ENCODE measurements around the gene LMO4.

The LMO4 gene

GRCh38 chr1:87329051-87329525 is 408 bp downstream of the LMO4 start:
- peak overlapping the region; percentile 87 to 94 for H3K4me3 ChIP-seq (ENCODE audit: low read length in 2 of 2)
- no peaks in the 10 kb centered on the region for H3K9me3 ChIP-seq (ENCODE audit: control insufficient read depth in 2 of 2, low read length in 2 of 2)
- H3K4me1 ChIP-seq (ENCODE audit: control insufficient read depth, insufficient read depth, low read length), result peaks cover 9% of the 10 kb centered on the region
- peak overlapping the region; percentile 67 to 78 for H3K9ac ChIP-seq (ENCODE audit: low read length in 2 of 2)
- H3K36me3 ChIP-seq (ENCODE audit: control insufficient read depth in 2 of 2, insufficient read depth in 2 of 2, low read length in 2 of 2), result peaks cover 0 to 2% of the 10 kb centered on the region in 2 donors
- no peaks in the 10 kb centered on the region for H3K27me3 ChIP-seq (ENCODE audit: control insufficient read depth in 1 of 2, insufficient read depth in 2 of 2, low read length in 2 of 2)
- peak overlapping the region; percentile 95 for H3K27ac ChIP-seq (ENCODE audit: low read length)

GRCh38 chr1:87329526-87330056 is 911 bp downstream of the LMO4 start:
- peak overlapping the region; percentile 67 to 78 for H3K9ac ChIP-seq (ENCODE audit: low read length in 2 of 2)
- H3K4me3 ChIP-seq (ENCODE audit: low read length in 2 of 2), result peak overlapping the region; percentile 87 to 94
- no peaks in the 10 kb centered on the region for H3K9me3 ChIP-seq (ENCODE audit: control insufficient read depth in 2 of 2, low read length in 2 of 2)
- H3K27me3 ChIP-seq (ENCODE audit: control insufficient read depth in 1 of 2, insufficient read depth in 2 of 2, low read length in 2 of 2), result no peaks in the 10 kb centered on the region
- H3K27ac ChIP-seq (ENCODE audit: low read length), result peak overlapping the region; percentile 95
- peaks cover 12% of the 10 kb centered on the region for H3K4me1 ChIP-seq (ENCODE audit: control insufficient read depth, insufficient read depth, low read length)
- H3K36me3 ChIP-seq (ENCODE audit: control insufficient read depth in 2 of 2, insufficient read depth in 2 of 2, low read length in 2 of 2), result peaks cover 0 to 2% of the 10 kb centered on the region in 2 donors

GRCh38 chr1:87330057-87330884 is 1.6 kb downstream of the LMO4 start:
- Histone ChIP-seq H3K9me3 (ENCODE audit: control insufficient read depth in 2 of 2, low read length in 2 of 2) (no peaks in the 10 kb centered on the region), H3K4me1 (ENCODE audit: control insufficient read depth, insufficient read depth, low read length) (peaks cover 12% of the 10 kb centered on the region), H3K36me3 (ENCODE audit: control insufficient read depth in 2 of 2, insufficient read depth in 2 of 2, low read length in 2 of 2) (peaks cover 0 to 2% of the 10 kb centered on the region in 2 donors), H3K27me3 (ENCODE audit: control insufficient read depth in 1 of 2, insufficient read depth in 2 of 2, low read length in 2 of 2) (no peaks in the 10 kb centered on the region), H3K9ac (ENCODE audit: low read length in 2 of 2) (peak overlapping the region; percentile 67 to 78), H3K27ac (ENCODE audit: low read length) (peak overlapping the region; percentile 95), H3K4me3 (ENCODE audit: low read length in 2 of 2) (peak overlapping the region; percentile 87 to 94)

- Histone ChIP-seq H3K9me3 (ENCODE audit: control insufficient read depth in 2 of 2, low read length in 2 of 2) (no peaks in the 10 kb centered on the region), H3K36me3 (ENCODE audit: control insufficient read depth in 2 of 2, insufficient read depth in 2 of 2, low read length in 2 of 2) (peaks cover 0 to 2% of the 10 kb centered on the region in 2 donors), H3K27ac (ENCODE audit: low read length) (peak overlapping the region; percentile 95), H3K27me3 (ENCODE audit: control insufficient read depth in 1 of 2, insufficient read depth in 2 of 2, low read length in 2 of 2) (no peaks in the 10 kb centered on the region), H3K4me1 (ENCODE audit: control insufficient read depth, insufficient read depth, low read length) (peaks cover 13% of the 10 kb centered on the region), H3K9ac (ENCODE audit: low read length in 2 of 2) (peak overlapping the region; percentile 70 to 78), H3K4me3 (ENCODE audit: low read length in 2 of 2) (peak overlapping the region; percentile 87 to 94)
Measured at GRCh38 chr1:87330885-87331364, 2.2 kb downstream of the LMO4 start.

- H3K27ac ChIP-seq (ENCODE audit: low read length), result peak overlapping the region; percentile 84
Measured at GRCh38 chr1:87331365-87332241, 2.9 kb downstream of the LMO4 start.

GRCh38 chr1:87333692-87334347 is 5.1 kb downstream of the LMO4 start:
- H3K27ac ChIP-seq (ENCODE audit: low read length), result peak overlapping the region; percentile 76
- H3K9me3 ChIP-seq (ENCODE audit: control insufficient read depth in 2 of 2, low read length in 2 of 2), result no peaks in the 10 kb centered on the region
- H3K4me3 ChIP-seq (ENCODE audit: low read length in 2 of 2), result peak overlapping the region; percentile 87 to 94
- peaks cover 17% of the 10 kb centered on the region for H3K4me1 ChIP-seq (ENCODE audit: control insufficient read depth, insufficient read depth, low read length)
- H3K36me3 ChIP-seq (ENCODE audit: control insufficient read depth in 2 of 2, insufficient read depth in 2 of 2, low read length in 2 of 2), result peaks cover 0 to 2% of the 10 kb centered on the region in 2 donors
- H3K27me3 ChIP-seq (ENCODE audit: control insufficient read depth in 1 of 2, insufficient read depth in 2 of 2, low read length in 2 of 2), result no peaks in the 10 kb centered on the region
- peak overlapping the region; percentile 66 to 70 for H3K9ac ChIP-seq (ENCODE audit: low read length in 2 of 2)

More at GRCh38 chr1:87331365-87332241, 2.9 kb downstream of the LMO4 start:
- H3K36me3 ChIP-seq (ENCODE audit: control insufficient read depth in 2 of 2, insufficient read depth in 2 of 2, low read length in 2 of 2), result peaks cover 0 to 2% of the 10 kb centered on the region in 2 donors
- peak overlapping the region; percentile 70 to 87 for H3K9ac ChIP-seq (ENCODE audit: low read length in 2 of 2)
- H3K27me3 ChIP-seq (ENCODE audit: control insufficient read depth in 1 of 2, insufficient read depth in 2 of 2, low read length in 2 of 2), result no peaks in the 10 kb centered on the region
- H3K4me3 ChIP-seq (ENCODE audit: low read length in 2 of 2), result peak overlapping the region; percentile 87 to 94
- no peaks in the 10 kb centered on the region for H3K9me3 ChIP-seq (ENCODE audit: control insufficient read depth in 2 of 2, low read length in 2 of 2)
- H3K4me1 ChIP-seq (ENCODE audit: control insufficient read depth, insufficient read depth, low read length), result peaks cover 17% of the 10 kb centered on the region

- Histone ChIP-seq H3K9me3 (ENCODE audit: control insufficient read depth in 2 of 2, low read length in 2 of 2) (no peaks in the 10 kb centered on the region), H3K27me3 (ENCODE audit: control insufficient read depth in 1 of 2, insufficient read depth in 2 of 2, low read length in 2 of 2) (no peaks in the 10 kb centered on the region), H3K4me1 (ENCODE audit: control insufficient read depth, insufficient read depth, low read length) (peaks cover 17% of the 10 kb centered on the region), H3K27ac (ENCODE audit: low read length) (peak overlapping the region; percentile 76), H3K9ac (ENCODE audit: low read length in 2 of 2) (peak overlapping the region; percentile 66 to 70), H3K4me3 (ENCODE audit: low read length in 2 of 2) (peak overlapping the region; percentile 87 to 94), H3K36me3 (ENCODE audit: control insufficient read depth in 2 of 2, insufficient read depth in 2 of 2, low read length in 2 of 2) (peaks cover 3 to 5% of the 10 kb centered on the region in 2 donors)
Measured at GRCh38 chr1:87334351-87335174, 5.9 kb downstream of the LMO4 start.

- Histone ChIP-seq H3K9ac (ENCODE audit: low read length in 2 of 2) (peak overlapping the region; percentile 42 to 70), H3K27ac (ENCODE audit: low read length) (peak overlapping the region; percentile 76), H3K4me3 (ENCODE audit: low read length in 2 of 2) (peak overlapping the region; percentile 87 to 94), H3K9me3 (ENCODE audit: control insufficient read depth in 2 of 2, low read length in 2 of 2) (no peaks in the 10 kb centered on the region), H3K4me1 (ENCODE audit: control insufficient read depth, insufficient read depth, low read length) (peaks cover 17% of the 10 kb centered on the region), H3K27me3 (ENCODE audit: control insufficient read depth in 1 of 2, insufficient read depth in 2 of 2, low read length in 2 of 2) (no peaks in the 10 kb centered on the region), H3K36me3 (ENCODE audit: control insufficient read depth in 2 of 2, insufficient read depth in 2 of 2, low read length in 2 of 2) (peaks cover 8 to 12% of the 10 kb centered on the region in 2 donors)
Measured at GRCh38 chr1:87335175-87335884, 6.7 kb downstream of the LMO4 start.

GRCh38 chr1:87336623-87337067 is 8.0 kb downstream of the LMO4 start:
- peaks cover 17% of the 10 kb centered on the region for H3K4me1 ChIP-seq (ENCODE audit: control insufficient read depth, insufficient read depth, low read length)
- peak overlapping the region; percentile 30 to 70 for H3K9ac ChIP-seq (ENCODE audit: low read length in 2 of 2)
- H3K27me3 ChIP-seq (ENCODE audit: control insufficient read depth in 1 of 2, insufficient read depth in 2 of 2, low read length in 2 of 2), result no peaks in the 10 kb centered on the region
- peak overlapping the region; percentile 68 to 94 for H3K4me3 ChIP-seq (ENCODE audit: low read length in 2 of 2)
- no peak overlapping the region for H3K27ac ChIP-seq (ENCODE audit: low read length)
- no peaks in the 10 kb centered on the region for H3K9me3 ChIP-seq (ENCODE audit: control insufficient read depth in 2 of 2, low read length in 2 of 2)
- peaks cover 10 to 25% of the 10 kb centered on the region in 2 donors for H3K36me3 ChIP-seq (ENCODE audit: control insufficient read depth in 2 of 2, insufficient read depth in 2 of 2, low read length in 2 of 2)

All from stomach smooth muscle (tissue), 2 donors.